Testis (tissue), 2 donors: Measurements from ENCODE around the gene GNMT.

Source experiments
- POLR2A ChIP-seq: fragments of 450-650 bp; IDR thresholded peaks from one replicate; pipeline ENCODE4 v1.6.1; 2017; ENCODE audit warnings: antibody characterized with exemption, mild to moderate bottlenecking, moderate library complexity
- TF ChIP-seq, protein P1 (sequence below), 3 experiments: fragments of 450-650 bp in 2 of 3; fragments of 200-600 bp in 1 of 3; sonication (generic) in 1 of 3; IDR thresholded peaks; one replicate each; pipeline ENCODE4 v1.5.1; 2016 to 2019; ENCODE audit warnings: antibody characterized with exemption in 3 of 3, mild to moderate bottlenecking in 2 of 3, moderate library complexity in 1 of 3

DNA sequence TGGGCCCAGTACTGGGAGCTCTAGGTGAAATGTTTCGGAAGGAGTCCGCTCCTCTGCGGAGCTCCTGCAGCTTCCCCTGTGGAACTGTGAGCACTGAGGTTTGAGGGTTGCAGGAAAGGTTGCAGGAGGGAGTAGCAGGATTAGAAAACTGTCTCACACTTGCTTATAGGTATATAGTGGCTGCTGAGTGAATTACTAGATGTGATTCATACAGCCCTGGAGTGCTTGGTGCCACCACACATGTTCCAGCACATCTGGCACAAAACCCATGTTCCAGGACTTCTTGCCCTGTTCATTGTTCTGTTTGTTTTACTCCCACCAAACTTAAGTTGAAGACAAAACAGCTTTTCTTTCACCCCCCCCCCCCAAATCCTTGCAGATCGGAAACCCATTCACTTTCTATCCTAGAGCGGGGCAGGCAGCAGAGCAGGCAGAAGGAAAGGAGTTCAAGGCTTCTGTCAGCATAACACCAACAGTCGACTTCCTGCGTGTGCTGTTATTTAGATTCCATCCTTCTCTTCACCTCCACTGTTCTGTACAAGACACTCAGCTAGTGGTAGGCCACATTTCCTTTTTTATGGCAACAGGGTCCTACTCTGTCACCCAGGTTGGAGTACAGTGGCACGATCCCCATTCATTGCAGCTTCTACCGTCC, 19.1 kb downstream of the GNMT start:
- TF ChIP-seq, protein P1, sequence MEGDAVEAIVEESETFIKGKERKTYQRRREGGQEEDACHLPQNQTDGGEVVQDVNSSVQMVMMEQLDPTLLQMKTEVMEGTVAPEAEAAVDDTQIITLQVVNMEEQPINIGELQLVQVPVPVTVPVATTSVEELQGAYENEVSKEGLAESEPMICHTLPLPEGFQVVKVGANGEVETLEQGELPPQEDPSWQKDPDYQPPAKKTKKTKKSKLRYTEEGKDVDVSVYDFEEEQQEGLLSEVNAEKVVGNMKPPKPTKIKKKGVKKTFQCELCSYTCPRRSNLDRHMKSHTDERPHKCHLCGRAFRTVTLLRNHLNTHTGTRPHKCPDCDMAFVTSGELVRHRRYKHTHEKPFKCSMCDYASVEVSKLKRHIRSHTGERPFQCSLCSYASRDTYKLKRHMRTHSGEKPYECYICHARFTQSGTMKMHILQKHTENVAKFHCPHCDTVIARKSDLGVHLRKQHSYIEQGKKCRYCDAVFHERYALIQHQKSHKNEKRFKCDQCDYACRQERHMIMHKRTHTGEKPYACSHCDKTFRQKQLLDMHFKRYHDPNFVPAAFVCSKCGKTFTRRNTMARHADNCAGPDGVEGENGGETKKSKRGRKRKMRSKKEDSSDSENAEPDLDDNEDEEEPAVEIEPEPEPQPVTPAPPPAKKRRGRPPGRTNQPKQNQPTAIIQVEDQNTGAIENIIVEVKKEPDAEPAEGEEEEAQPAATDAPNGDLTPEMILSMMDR (IDR thresholded peaks at IDR 0.05) = no peak
- no peak for TF ChIP-seq POLR2A
